NT2/D1 (cell line): ENCODE measurements around the gene AKAP13.

ENCODE experiments used
- YY1 ChIP-seq: IDR thresholded peaks from 2 replicates; pipeline ENCODE4 v1.6.1; 2011; ENCODE audit not compliant: insufficient read length, insufficient read depth
- ZNF274 ChIP-seq: IDR thresholded peaks from 2 replicates; pipeline ENCODE4 v1.6.1; 2011; ENCODE audit warnings: mild to moderate bottlenecking, low read depth, low read length

- no peak for TF ChIP-seq YY1
- no peak for TF ChIP-seq ZNF274
Measured at GRCh38 chr15:85396554-85396953, 16.2 kb downstream of the AKAP13 start.
